Measurements from ENCODE around the gene SRBD1. TPM values are rescaled to one million over a fixed set of nuclear protein-coding genes. Genes with fewer than 3 reads are reported as not detected.

Gene SRBD1
- total RNA-seq, 3 donors from 2014 or later (not counting 1 experiment from before 2014, with no cell fraction given): 34.5 to 40.0 (median 38.8) TPM

DNA sequence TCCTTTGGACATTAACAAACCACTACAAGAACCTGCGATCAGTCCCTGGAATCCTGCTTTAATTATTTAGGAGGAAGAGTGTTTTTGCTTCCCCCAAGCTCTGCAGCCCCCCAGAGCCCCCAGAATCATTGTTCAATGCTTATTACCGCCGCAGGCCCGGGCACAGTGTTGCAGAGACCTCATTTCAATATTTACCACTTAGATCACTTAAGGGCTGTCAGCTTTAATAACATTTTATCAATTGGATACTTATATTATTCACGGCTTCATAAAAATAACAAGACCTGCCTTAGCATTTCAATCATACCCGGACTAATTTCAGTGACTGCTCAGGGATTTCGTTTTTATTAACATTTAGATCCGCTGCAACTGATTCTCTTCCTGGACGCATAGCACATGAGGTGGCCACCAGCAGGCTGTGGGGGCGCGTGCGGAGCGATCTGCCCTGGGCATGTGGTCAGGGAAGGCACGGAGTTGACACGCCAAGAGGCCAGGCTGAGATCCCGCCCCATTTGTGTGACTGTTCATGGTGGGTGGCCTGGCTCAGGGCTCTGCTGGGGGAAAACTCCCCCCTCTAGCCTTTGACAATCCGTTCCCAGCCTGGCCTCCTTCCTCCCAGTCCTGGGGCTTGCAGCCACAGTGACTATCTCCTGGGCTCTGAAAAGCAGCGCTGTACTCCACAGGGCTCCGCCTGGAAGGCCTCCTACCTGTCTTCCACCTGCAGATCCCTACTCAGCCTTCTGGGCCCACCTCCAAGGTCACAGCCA, 267.6 kb downstream of the SRBD1 start:
- no peak overlapping the region for H3K4me3 Mint-ChIP-seq
- Histone ChIP-seq H3K27me3 (ENCODE audit: control insufficient read depth, insufficient read depth, low read length) (no peaks in the 10 kb centered on the region), H3K4me3 (ENCODE audit: low read length) (no peak overlapping the region), H3K4me1 (ENCODE audit: control insufficient read depth, insufficient read depth, low read length) (no peaks in the 10 kb centered on the region), H3K36me3 (ENCODE audit: control insufficient read depth, insufficient read depth, low read length) (no peaks in the 10 kb centered on the region), H3K9me3 (ENCODE audit: control insufficient read depth, insufficient read depth, low read length) (no peaks in the 10 kb centered on the region), H3K27ac (ENCODE audit: low read length) (no peak overlapping the region)
- intact Hi-C loops (cut with micrococcal nuclease): no loop called here
- 89% methylated on average over 18 of the region's 19 CpGs for WGBS (ENCODE audit: insufficient coverage)
- peaks cover 0 to 2% of the 10 kb centered on the region in 2 donors for H3K9me3 Mint-ChIP-seq
- no peak for DNase-seq
- H3K27me3 Mint-ChIP-seq (ENCODE audit: low read depth in 2 of 2): peaks cover 7 to 17% of the 10 kb centered on the region in 2 donors
- H3K4me1 Mint-ChIP-seq: no peaks in the 10 kb centered on the region
- H3K27ac Mint-ChIP-seq: no peak overlapping the region
- no peak for ATAC-seq
- TF ChIP-seq CTCF (IDR thresholded peaks at IDR 0.05): no peak
- H3K36me3 Mint-ChIP-seq: no peaks in the 10 kb centered on the region

- Histone ChIP-seq H3K4me1 (ENCODE audit: control insufficient read depth, insufficient read depth, low read length) (no peaks in the 10 kb centered on the region), H3K27me3 (ENCODE audit: control insufficient read depth, insufficient read depth, low read length) (no peaks in the 10 kb centered on the region), H3K36me3 (ENCODE audit: control insufficient read depth, insufficient read depth, low read length) (no peaks in the 10 kb centered on the region), H3K9me3 (ENCODE audit: control insufficient read depth, insufficient read depth, low read length) (no peaks in the 10 kb centered on the region), H3K4me3 (ENCODE audit: low read length) (no peak overlapping the region), H3K27ac (ENCODE audit: low read length) (no peak overlapping the region)
- peaks cover 7 to 17% of the 10 kb centered on the region in 2 donors for H3K27me3 Mint-ChIP-seq (ENCODE audit: low read depth in 2 of 2)
- no peak for DNase-seq
- no peak overlapping the region for H3K4me3 Mint-ChIP-seq
- 90% methylated on average over 3 of the region's 3 CpGs for WGBS (ENCODE audit: insufficient coverage)
- ATAC-seq: no peak
- no peak for TF ChIP-seq CTCF (IDR thresholded peaks at IDR 0.05)
- intact Hi-C loops (cut with micrococcal nuclease): no loop called here
- no peaks in the 10 kb centered on the region for H3K9me3 Mint-ChIP-seq
- no peaks in the 10 kb centered on the region for H3K36me3 Mint-ChIP-seq
- H3K27ac Mint-ChIP-seq: no peak overlapping the region
- no peaks in the 10 kb centered on the region for H3K4me1 Mint-ChIP-seq
These were observed 270.7 kb downstream of the SRBD1 start for GRCh38 chr2:45340318-45340717.

DNA sequence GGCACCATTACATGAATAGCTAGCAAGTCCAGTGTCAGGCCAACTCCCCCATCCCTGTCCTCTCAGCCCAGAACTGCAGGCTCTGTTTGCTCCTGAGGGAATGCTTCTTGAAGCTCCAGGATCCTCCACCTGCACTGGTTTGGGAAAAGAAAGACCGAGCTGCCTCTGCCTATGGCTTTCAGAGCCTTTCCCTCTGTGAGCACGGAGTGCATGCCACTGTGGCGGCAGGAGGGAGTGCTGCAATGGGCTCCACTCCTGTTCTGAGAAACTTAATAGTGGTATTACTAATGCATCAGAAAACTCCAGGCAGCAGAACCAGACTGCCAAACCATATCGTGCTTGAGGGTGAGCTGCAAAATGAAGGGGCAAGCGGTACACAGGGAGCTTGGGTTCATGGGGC, 271.8 kb downstream of the SRBD1 start:
- ATAC-seq (no peak), DNase-seq (no peak)
- H3K27ac ChIP-seq (ENCODE audit: low read length): no peak overlapping the region
- Mint-ChIP-seq H3K9me3 (no peaks in the 10 kb centered on the region), H3K27me3 (ENCODE audit: low read depth in 2 of 2) (peaks cover 2 to 17% of the 10 kb centered on the region in 2 donors), H3K36me3 (no peaks in the 10 kb centered on the region), H3K4me1 (no peaks in the 10 kb centered on the region), H3K4me3 (no peak overlapping the region), H3K27ac (no peak overlapping the region)
- 92% methylated on average over 5 of the region's 5 CpGs for WGBS (ENCODE audit: insufficient coverage)
- H3K9me3 ChIP-seq (ENCODE audit: control insufficient read depth, insufficient read depth, low read length): no peaks in the 10 kb centered on the region
- no peak for TF ChIP-seq CTCF (IDR thresholded peaks at IDR 0.05)
- H3K27me3 ChIP-seq (ENCODE audit: control insufficient read depth, insufficient read depth, low read length): no peaks in the 10 kb centered on the region
- no peak overlapping the region for H3K4me3 ChIP-seq (ENCODE audit: low read length)
- no peaks in the 10 kb centered on the region for H3K4me1 ChIP-seq (ENCODE audit: control insufficient read depth, insufficient read depth, low read length)
- H3K36me3 ChIP-seq (ENCODE audit: control insufficient read depth, insufficient read depth, low read length): no peaks in the 10 kb centered on the region
- intact Hi-C loops (cut with micrococcal nuclease): no loop called here

Other genes with a start within 250 kb of the SRBD1 start
- gene PRKCE, start 40.4 kb upstream of the SRBD1 start, total RNA-seq: 10 to 100 TPM; 35.2 to 42.1 (median 38.6) TPM